Measurements from ENCODE around the gene CACNA1C.
"Not testable (repeated sequence)": the region's sequence is repeated elsewhere in the genome, so short reads cannot be mapped to it uniquely, and the experiment has no call there.

The CACNA1C gene

DNA sequence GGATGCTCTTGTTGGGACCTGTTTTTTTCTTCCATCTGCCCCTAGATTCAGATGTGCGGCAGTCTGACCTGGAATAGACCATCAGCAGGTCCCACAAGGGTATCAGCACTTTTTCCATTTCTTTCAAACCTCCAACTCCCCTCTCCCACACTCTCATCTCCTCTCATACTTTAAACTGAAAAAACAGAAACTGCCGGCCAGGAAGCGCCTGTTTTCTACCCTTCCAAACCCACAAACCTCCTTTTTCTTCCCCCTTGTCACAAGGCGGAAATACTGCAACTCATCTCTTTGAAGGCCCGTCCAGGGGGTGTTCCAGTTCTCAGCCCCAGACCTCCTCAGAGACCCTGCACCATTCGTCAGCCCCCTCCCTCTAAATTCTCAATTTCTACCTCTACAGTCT is 679.5 kb downstream of the CACNA1C start:
- in situ Hi-C loops (cut with MboI; ENCODE audit: low sequenced_read_pairs, unreplicated experiment): no loop called here

DNA sequence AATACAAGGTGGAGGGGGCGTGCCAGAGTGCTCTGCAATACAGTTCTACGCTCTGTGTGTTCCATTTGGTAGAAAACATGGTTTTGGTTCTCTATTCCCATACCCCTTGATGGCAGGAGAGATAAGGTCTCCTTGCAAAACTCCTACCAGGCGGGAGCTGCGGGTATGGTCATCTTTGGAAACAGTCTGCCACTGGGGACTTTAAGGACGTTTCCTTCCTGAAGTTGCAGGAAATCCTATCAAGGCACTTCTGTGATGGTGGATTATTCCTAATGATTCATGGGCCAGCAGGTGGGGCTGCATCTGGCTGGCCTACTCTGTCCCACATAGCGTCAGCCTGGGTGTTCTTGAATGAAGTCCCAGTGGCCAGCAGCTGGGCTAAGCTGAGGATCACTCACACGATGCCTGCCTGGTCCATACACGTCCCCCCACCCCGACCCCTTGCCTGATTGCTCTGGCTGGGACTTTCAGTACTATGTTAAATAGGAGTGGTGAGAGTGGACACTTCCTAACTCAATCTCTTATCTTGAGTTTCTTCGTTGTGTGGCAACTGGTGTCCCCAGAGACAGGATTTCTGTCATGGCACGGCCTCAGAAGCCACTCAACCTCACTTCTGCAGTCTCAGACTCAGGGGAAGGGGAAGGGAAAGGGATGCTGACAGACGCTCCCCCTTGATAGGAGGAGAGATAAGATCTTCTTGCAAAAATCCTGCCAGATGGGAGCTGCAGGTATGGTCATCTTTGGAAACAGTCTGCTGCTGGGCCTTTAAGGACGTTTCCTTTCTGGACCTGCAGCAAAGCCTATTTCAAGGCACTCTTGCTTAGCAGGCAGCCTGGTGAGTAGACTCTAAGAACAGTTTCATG is 680.9 kb downstream of the CACNA1C start:
- TF ChIP-seq, protein P1, sequence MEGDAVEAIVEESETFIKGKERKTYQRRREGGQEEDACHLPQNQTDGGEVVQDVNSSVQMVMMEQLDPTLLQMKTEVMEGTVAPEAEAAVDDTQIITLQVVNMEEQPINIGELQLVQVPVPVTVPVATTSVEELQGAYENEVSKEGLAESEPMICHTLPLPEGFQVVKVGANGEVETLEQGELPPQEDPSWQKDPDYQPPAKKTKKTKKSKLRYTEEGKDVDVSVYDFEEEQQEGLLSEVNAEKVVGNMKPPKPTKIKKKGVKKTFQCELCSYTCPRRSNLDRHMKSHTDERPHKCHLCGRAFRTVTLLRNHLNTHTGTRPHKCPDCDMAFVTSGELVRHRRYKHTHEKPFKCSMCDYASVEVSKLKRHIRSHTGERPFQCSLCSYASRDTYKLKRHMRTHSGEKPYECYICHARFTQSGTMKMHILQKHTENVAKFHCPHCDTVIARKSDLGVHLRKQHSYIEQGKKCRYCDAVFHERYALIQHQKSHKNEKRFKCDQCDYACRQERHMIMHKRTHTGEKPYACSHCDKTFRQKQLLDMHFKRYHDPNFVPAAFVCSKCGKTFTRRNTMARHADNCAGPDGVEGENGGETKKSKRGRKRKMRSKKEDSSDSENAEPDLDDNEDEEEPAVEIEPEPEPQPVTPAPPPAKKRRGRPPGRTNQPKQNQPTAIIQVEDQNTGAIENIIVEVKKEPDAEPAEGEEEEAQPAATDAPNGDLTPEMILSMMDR (IDR thresholded peaks at IDR 0.05; ENCODE audit: borderline replicate concordance, control extremely low read depth, extremely low read depth, insufficient read depth, missing control alignments): no peak
- DNase-seq (ENCODE audit: low spot score): no peak
- in situ Hi-C loops (cut with MboI; ENCODE audit: low sequenced_read_pairs, unreplicated experiment): no loop called here

More for the DNA sequence above, 679.5 kb downstream of the CACNA1C start:
- DNase-seq (ENCODE audit: low spot score): no peak
- TF ChIP-seq, protein P1 (IDR thresholded peaks at IDR 0.05; ENCODE audit: borderline replicate concordance, control extremely low read depth, extremely low read depth, insufficient read depth, missing control alignments): no peak

DNA sequence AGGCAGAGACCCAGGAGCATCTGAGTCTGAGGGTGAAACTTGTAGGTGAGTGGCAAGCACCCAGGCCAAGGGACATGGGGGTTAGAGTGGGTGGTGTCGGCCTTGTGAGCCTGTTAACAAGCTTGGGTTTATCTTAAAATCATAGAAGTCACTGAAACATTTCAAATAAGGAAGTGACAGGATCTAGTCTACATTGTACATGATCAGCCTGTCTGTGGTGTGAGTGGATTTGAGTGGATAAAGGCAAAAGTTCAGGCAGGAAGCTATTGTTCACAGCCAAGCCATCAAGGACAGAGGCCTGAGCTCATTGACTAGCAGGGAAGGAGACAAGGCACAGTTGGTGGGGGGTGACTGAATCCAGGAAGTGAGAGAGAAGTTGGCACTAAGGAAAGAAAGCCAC is 682.6 kb downstream of the CACNA1C start:
- DNase-seq (ENCODE audit: low spot score): no peak
- in situ Hi-C loops (cut with MboI; ENCODE audit: low sequenced_read_pairs, unreplicated experiment): no loop called here
- TF ChIP-seq, protein P1 (IDR thresholded peaks at IDR 0.05; ENCODE audit: borderline replicate concordance, control extremely low read depth, extremely low read depth, insufficient read depth, missing control alignments): no peak

DNA sequence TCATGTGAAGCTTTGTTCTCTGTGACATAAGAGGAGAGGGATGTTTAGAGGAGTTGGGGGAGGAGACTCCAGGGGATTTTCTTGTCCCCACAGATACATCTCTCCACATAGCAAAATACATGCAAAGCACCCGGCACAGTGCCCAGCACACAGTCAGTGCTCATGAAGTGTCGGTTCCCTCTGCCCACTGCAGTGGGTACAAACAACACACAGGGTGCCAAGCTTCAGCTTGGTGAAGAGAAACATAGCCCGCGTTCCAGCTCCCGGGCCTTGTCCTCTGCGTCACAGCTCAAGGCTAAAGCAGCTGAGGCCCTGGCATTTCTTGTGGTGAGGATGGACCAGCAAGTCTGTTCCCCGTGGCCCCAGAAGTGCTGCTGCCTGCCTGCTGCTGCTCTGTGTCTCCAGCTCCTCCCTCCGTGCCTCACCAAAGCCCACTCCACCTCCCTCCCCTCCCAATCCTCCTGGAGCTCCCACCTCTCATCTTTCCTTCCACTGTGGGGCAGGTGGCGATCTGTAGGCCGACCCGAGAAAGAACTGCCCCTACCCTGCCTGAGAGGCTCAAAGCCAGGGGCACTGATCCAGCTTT is 685.0 kb downstream of the CACNA1C start:
- TF ChIP-seq, protein P1 (IDR thresholded peaks at IDR 0.05; ENCODE audit: borderline replicate concordance, control extremely low read depth, extremely low read depth, insufficient read depth, missing control alignments): no peak
- DNase-seq (ENCODE audit: low spot score): no peak
- in situ Hi-C loops (cut with MboI; ENCODE audit: low sequenced_read_pairs, unreplicated experiment): no loop called here

DNA sequence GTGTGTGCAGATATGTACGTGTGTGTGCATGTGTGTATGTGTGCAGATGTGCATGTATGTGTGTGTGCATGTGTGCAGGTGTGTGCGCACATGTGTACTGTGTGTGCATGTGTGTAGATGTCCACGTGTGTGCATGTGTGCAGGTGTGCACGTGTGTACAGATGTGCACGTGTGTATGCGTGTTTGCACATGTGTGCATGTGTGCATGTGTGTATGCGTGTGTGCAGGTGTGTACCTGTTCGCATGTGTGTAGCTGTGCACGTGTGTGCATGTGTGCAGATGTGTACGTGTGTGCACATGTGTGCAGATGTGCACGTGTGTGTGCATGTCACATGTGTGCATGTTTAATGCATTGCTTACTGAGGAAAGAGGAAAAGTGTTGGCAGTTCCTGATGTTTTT is 686.3 kb downstream of the CACNA1C start:
- no peak for DNase-seq (ENCODE audit: low spot score)
- TF ChIP-seq, protein P1 (IDR thresholded peaks at IDR 0.05; ENCODE audit: borderline replicate concordance, control extremely low read depth, extremely low read depth, insufficient read depth, missing control alignments): no peak
- in situ Hi-C loops (cut with MboI; ENCODE audit: low sequenced_read_pairs, unreplicated experiment): no loop called here

DNA sequence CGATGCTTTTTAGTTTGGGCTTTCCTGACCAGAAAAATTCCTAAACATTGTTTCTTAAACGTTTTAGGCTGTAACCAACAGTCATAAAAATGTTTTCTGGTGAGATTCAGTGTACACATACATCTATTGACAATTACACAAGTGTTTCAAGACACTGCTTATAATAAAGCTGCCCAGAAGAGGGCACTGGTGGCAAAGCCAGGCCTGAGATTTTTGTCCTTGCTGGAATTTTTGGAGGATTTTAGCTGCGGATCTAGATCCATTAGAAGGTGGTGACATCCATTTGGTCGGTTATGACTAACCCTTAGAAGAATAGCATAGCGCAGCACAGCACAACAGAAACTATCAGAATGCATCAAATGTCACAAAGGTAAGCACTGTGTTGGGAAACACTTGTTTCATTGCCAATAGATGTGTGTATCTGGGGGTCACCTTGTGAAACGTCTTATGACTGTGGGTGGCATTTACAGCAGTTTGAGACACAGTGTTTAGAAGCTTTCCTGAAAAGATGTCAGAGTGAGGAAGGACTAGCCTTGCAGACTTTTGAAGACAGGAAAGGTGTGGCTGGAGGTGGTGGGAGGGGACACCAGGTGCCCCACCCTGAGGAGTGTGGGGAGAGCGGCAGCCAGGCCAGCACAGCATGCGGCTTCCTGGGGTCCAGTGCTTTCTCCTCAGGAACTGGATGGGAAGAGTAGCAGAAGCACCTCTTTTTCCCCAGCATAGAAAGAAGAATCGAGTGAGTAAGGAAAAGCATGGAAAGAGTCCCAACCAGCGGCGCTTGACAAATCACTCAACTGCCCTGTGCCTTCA is 687.2 kb downstream of the CACNA1C start:
- in situ Hi-C loops (cut with MboI; ENCODE audit: low sequenced_read_pairs, unreplicated experiment): no loop called here
- TF ChIP-seq, protein P1 (IDR thresholded peaks at IDR 0.05; ENCODE audit: borderline replicate concordance, control extremely low read depth, extremely low read depth, insufficient read depth, missing control alignments): no peak
- DNase-seq (ENCODE audit: low spot score): no peak

DNA sequence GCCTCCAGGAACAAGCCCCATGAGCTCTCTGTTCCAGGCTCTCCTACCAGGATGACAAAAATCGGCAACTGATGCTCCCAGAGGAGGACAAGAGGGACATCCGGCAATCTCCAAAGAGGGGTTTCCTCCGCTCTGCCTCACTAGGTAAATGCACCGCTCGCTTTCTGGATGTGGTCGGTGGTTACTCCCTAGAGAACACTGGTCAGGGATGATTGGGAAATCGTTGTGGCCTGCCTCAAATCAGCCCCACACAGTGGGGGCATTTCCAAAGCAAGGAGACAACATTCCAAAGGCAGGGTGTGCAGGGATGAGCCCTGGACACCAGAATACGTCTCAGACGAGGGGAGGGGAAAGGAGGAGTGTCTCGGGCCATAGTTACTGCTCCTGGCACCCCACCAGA is 689.2 kb downstream of the CACNA1C start:
- in situ Hi-C loops (cut with MboI; ENCODE audit: low sequenced_read_pairs, unreplicated experiment); DNase-seq (ENCODE audit: low spot score): not testable (repeated sequence)
